Measurements from ENCODE around the gene SPPL3.

Gene SPPL3

GRCh38 chr12:120810021-120810420 is 94.1 kb downstream of the SPPL3 start:
- H3K4me3 ChIP-seq (ENCODE audit: low read depth, low read length): no peak overlapping the region
- TF ChIP-seq CTCF (IDR thresholded peaks at IDR 0.05; ENCODE audit: low read depth, low read length): no peak

- no peak for TF ChIP-seq CTCF (IDR thresholded peaks at IDR 0.05; ENCODE audit: low read depth, low read length)
- H3K4me3 ChIP-seq (ENCODE audit: low read depth, low read length): no peak overlapping the region
Measured at GRCh38 chr12:120804428-120804827, 99.7 kb downstream of the SPPL3 start.

GRCh38 chr12:120801146-120801545 is 103.0 kb downstream of the SPPL3 start:
- H3K4me3 ChIP-seq (ENCODE audit: low read depth, low read length): no peak overlapping the region
- TF ChIP-seq CTCF (IDR thresholded peaks at IDR 0.05; ENCODE audit: low read depth, low read length): no peak

GRCh38 chr12:120800665-120801064 is 103.5 kb downstream of the SPPL3 start:
- no peak for TF ChIP-seq CTCF (IDR thresholded peaks at IDR 0.05; ENCODE audit: low read depth, low read length)
- H3K4me3 ChIP-seq (ENCODE audit: low read depth, low read length): no peak overlapping the region

GRCh38 chr12:120799243-120800045 is 104.7 kb downstream of the SPPL3 start:
- no peak overlapping the region for H3K4me3 ChIP-seq (ENCODE audit: low read depth, low read length)

GRCh38 chr12:120798696-120799095 is 105.5 kb downstream of the SPPL3 start:
- no peak overlapping the region for H3K4me3 ChIP-seq (ENCODE audit: low read depth, low read length)
- TF ChIP-seq CTCF (IDR thresholded peaks at IDR 0.05; ENCODE audit: low read depth, low read length): no peak

More at GRCh38 chr12:120799243-120800045, 104.7 kb downstream of the SPPL3 start:
- no peak for TF ChIP-seq CTCF (IDR thresholded peaks at IDR 0.05; ENCODE audit: low read depth, low read length)
